Spleen (tissue), 13 donors: ENCODE results near the gene PLA2G2F. TPM values are rescaled to one million over a fixed set of nuclear protein-coding genes. Genes with fewer than 3 reads are reported as not detected.

Experiments
- DNase-seq: peaks from one replicate; pipeline ENCODE4 v3.0.0-alpha.2; 2020
- H3K27ac ChIP-seq, 8 donors: fragments of 200-600 bp; sonication (generic) in 7 of 8; 1 replicate in 4 of 8; 2 replicates in 4 of 8; pipeline versions ENCODE4 v1.5.0 to v1.8.0; 2016 to 2021; ENCODE audit warnings: inconsistent platforms in 4 of 8, mild to moderate bottlenecking in 4 of 8, moderate library complexity in 1 of 8
- H3K27me3 ChIP-seq, 7 donors: fragments of 200-600 bp; sonication (generic) in 6 of 7; replicated peaks in 1 of 7; 1 replicate in 4 of 7; 2 replicates in 3 of 7; pipeline versions ENCODE4 v1.5.0 to v1.8.0; 2016 to 2021; ENCODE audit warnings: inconsistent platforms in 3 of 7, mild to moderate bottlenecking in 1 of 7
- H3K36me3 ChIP-seq, 6 donors: fragments of 200-600 bp; sonication (generic) in 5 of 6; 1 replicate in 4 of 6; 2 replicates in 2 of 6; pipeline versions ENCODE4 v1.5.0 to v1.8.0; 2016 to 2021; ENCODE audit warnings: inconsistent platforms in 2 of 6
- H3K4me1 ChIP-seq, 6 donors: fragments of 200-600 bp; sonication (generic) in 5 of 6; 1 replicate in 3 of 6; 2 replicates in 3 of 6; pipeline versions ENCODE4 v1.5.0 to v1.8.0; 2016 to 2021; ENCODE audit warnings: inconsistent platforms in 3 of 6
- H3K4me3 ChIP-seq, 8 donors: fragments of 200-600 bp; sonication (generic) in 7 of 8; 1 replicate in 4 of 8; 2 replicates in 4 of 8; pipeline versions ENCODE4 v1.5.0 to v1.8.0; 2016 to 2021; ENCODE audit warnings: inconsistent platforms in 4 of 8, mild to moderate bottlenecking in 4 of 8, moderate library complexity in 2 of 8
- H3K9me3 ChIP-seq, 8 donors: fragments of 200-600 bp; sonication (generic) in 7 of 8; 1 replicate in 4 of 8; 2 replicates in 4 of 8; pipeline versions ENCODE4 v1.5.0 to v1.8.0; 2016 to 2021; ENCODE audit warnings: inconsistent platforms in 4 of 8
- POLR2A ChIP-seq, 3 donors: fragments of 450-650 bp; IDR thresholded peaks; one replicate each; pipeline ENCODE4 v1.5.1; 2017; ENCODE audit warnings: antibody characterized with exemption in 3 of 3, mild to moderate bottlenecking in 1 of 3
- POLR2AphosphoS5 ChIP-seq, 3 donors: sonication (generic); formaldehyde crosslinking; IDR thresholded peaks; one replicate each; pipeline ENCODE4 v1.5.1; 2017; ENCODE audit warnings: antibody characterized with exemption in 3 of 3
- WGBS, 5 donors: extraction: QIAGEN DNeasy Blood & Tissue Kit in 3 of 5; methylation state at CpG; one replicate each; pipeline versions ENCODE4 v1.1.5 to v1.1.7; 2013 to 2018; 5-methylcytosine and 5-hydroxymethylcytosine counted together
- intact Hi-C: fragments of 100-400 bp; cut with DNase I; formaldehyde crosslinking; loops from one replicate; pipeline ENCODE4 v1.15.0; 2023; ENCODE audit warnings: low total_unique reads
- long read RNA-seq, 2 donors: transcript quantifications; one replicate each; lab custom pipeline, GENCODE V29; 2026
- polyA plus RNA-seq, 3 donors: library from polyadenylated mRNA; stranded (reverse); fragments of 200-250 nt; gene quantifications; one replicate each; pipeline ENCODE4 v1.2.1, GENCODE V29; 2013
- total RNA-seq, 7 donors: library from RNA; depleted of rRNA in 3 of 7; stranded (reverse); fragments of >200 nt in 3 of 7; fragmentation: NEBNext Ultra II Directional in 4 of 7; extraction: Animal tissue kit (Norgen Biotek cat#: 25700) in 4 of 7; gene quantifications; one replicate each; pipeline versions ENCODE4 v1.1.0 to v1.2.1, GENCODE V29; 2016 to 2021
- TF ChIP-seq, protein P1 (sequence below), 11 experiments: fragments of 200-600 bp in 7 of 11; fragments of 450-650 bp in 4 of 11; sonication (generic) in 4 of 11; IDR thresholded peaks in 8 of 11; conservative IDR thresholded peaks in 3 of 11; 1 replicate in 7 of 11; 2 replicates in 4 of 11; pipeline versions ENCODE4 v1.4.0 to v1.8.0; 2016 to 2021; ENCODE audit warnings: antibody characterized with exemption in 11 of 11, inconsistent platforms in 4 of 11, mild to moderate bottlenecking in 1 of 11
- donor health status: healthy with polysubstance abuse.
- donor health status: DM: no; HTN: no; CAD: no; lungs with moderate emphysema.
- donor health status: DM: no; HTN: no; CAD: no.
- donor health status: Bipolar disorder and iron deficiency.
- donor health status: healthy.
- donor health status: DM: no; HTN: no; CAD: no.
- donor health status: DM: yes; HTN: yes; CAD: no.

Gene PLA2G2F, protein sequence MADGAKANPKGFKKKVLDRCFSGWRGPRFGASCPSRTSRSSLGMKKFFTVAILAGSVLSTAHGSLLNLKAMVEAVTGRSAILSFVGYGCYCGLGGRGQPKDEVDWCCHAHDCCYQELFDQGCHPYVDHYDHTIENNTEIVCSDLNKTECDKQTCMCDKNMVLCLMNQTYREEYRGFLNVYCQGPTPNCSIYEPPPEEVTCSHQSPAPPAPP
- total RNA-seq (not detected), polyA plus RNA-seq (not detected)
- long read RNA-seq, donor 1: 0 reads
- long read RNA-seq, donor 2: 0 reads

DNA sequence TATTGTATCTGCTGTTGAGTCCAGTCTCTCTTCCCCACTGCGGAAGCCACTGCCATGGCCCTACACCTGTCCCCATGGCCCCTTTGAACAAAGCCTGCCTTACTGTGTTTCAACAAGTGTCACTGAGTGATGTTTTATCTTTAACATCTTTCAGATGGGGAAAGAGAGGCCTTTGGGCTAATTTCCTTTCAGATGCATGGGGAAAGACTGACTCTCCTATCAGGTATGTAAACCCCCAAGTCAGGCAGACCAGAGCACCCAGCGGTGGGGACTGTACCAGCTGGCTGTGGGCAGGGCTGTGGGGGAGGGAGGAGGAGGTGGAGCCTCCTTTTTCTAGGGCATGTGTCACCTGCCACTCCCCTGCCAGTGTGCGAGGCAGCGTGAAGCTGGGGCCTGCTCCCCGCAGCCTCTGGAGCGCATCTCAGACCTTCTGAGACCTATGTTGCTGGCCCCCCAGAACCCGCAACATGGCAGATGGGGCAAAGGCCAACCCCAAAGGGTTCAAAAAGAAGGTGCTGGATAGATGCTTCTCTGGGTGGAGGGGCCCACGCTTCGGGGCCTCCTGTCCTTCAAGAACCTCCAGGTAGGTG lies at the start of gene PLA2G2F:
TSS of gene PLA2G2F (plus strand) at position 363 of the 590 bp plus-strand sequence. CDS start at position 468, 105 bp downstream.
- DNase-seq: no peak
- H3K27me3 ChIP-seq: no peaks in the 10 kb centered on the region
- H3K4me3 ChIP-seq: no peak within 1 kb of the TSS
- TF ChIP-seq POLR2AphosphoS5 (IDR thresholded peaks at IDR 0.05) (no peak), POLR2A (IDR thresholded peaks at IDR 0.05) (no peak)
- TF ChIP-seq, protein P1, sequence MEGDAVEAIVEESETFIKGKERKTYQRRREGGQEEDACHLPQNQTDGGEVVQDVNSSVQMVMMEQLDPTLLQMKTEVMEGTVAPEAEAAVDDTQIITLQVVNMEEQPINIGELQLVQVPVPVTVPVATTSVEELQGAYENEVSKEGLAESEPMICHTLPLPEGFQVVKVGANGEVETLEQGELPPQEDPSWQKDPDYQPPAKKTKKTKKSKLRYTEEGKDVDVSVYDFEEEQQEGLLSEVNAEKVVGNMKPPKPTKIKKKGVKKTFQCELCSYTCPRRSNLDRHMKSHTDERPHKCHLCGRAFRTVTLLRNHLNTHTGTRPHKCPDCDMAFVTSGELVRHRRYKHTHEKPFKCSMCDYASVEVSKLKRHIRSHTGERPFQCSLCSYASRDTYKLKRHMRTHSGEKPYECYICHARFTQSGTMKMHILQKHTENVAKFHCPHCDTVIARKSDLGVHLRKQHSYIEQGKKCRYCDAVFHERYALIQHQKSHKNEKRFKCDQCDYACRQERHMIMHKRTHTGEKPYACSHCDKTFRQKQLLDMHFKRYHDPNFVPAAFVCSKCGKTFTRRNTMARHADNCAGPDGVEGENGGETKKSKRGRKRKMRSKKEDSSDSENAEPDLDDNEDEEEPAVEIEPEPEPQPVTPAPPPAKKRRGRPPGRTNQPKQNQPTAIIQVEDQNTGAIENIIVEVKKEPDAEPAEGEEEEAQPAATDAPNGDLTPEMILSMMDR (IDR thresholded peaks at IDR 0.05 in 8 of 11, conservative IDR thresholded peaks at IDR 0.05 in 3 of 11): no peak
- 82 to 94% (median 90%) methylated on average over 2 to 9 of the region's 9 CpGs for WGBS, 5 donors
- H3K4me1 ChIP-seq: peaks cover 0 to 8% (median 0%) of the 10 kb centered on the region in 6 donors
- no peaks in the 10 kb centered on the region for H3K36me3 ChIP-seq
- no peaks in the 10 kb centered on the region for H3K9me3 ChIP-seq
- no peak within 1 kb of the TSS for H3K27ac ChIP-seq
- intact Hi-C loops: no loop called here

DNA sequence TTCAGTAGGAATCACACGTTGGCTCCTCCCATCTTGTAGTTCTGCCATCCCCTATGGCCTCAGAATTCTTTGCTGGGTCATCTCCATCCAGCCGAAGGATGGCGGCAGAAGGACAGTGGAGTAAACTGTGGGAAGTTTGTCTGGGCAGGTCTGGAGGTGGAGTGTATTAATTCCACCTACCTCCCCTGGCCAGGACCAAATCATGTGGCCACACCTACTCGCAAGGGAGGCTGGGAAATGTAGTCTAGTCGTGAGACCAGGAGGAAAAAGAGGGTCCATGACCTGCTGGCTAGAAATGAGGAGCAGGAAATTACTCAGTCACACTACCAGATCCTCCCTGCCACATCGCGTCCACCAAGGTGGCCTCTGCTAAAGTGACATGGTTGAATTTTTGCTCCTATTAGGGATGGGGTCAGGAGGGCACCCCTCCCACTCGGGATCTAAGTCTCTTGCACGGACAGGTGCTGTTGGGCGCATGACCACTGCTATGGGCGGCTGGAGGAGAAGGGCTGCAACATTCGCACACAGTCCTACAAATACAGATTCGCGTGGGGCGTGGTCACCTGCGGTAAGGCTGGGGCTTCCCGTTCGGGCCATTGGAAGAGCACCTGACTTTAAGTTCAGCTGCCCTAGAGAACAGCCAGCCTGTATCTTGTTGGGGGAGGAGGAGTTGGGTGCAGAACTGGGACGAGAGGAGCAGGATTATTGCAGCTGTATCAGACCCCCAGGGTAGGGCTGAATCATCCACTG lies 49.6 kb upstream of the PLA2G2F start:
- intact Hi-C loops: no loop called here

DNA sequence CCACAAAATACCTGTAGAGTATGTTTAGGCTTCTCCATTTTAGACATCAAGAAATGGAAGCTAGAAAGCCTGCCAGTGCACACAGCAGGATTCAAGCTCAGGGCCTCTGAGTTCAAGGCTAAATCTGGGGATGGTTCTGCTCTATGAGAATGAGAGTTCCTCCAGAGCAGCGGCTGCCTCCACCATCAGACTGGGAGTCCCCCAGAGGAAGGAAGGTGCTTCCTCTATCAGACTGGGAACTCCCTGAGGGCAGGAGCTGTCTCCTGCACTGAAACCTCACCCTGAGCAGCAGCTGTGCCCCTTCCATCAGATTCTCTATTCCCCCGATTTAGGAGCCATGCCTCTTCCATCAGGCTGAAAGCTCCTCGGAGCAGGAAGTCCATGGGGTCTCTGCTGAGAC lies 49.0 kb upstream of the PLA2G2F start:
- no peaks in the 10 kb centered on the region for H3K36me3 ChIP-seq
- WGBS, 5 donors: 60 to 84% (median 81%) methylated on average over 3 of the region's 3 CpGs
- H3K4me1 ChIP-seq: no peaks in the 10 kb centered on the region
- no peaks in the 10 kb centered on the region for H3K27me3 ChIP-seq
- H3K9me3 ChIP-seq: no peaks in the 10 kb centered on the region
- intact Hi-C loops: no loop called here
- no peak overlapping the region for H3K4me3 ChIP-seq
- no peak for DNase-seq
- TF ChIP-seq, protein P1 (IDR thresholded peaks at IDR 0.05 in 8 of 11, conservative IDR thresholded peaks at IDR 0.05 in 3 of 11): no peak
- TF ChIP-seq POLR2AphosphoS5 (IDR thresholded peaks at IDR 0.05): no peak
- no peak for TF ChIP-seq POLR2A (IDR thresholded peaks at IDR 0.05)
- no peak overlapping the region for H3K27ac ChIP-seq

More for the DNA sequence above, 49.6 kb upstream of the PLA2G2F start:
- no peaks in the 10 kb centered on the region for H3K4me1 ChIP-seq
- no peak for DNase-seq
- H3K9me3 ChIP-seq: no peaks in the 10 kb centered on the region
- 85 to 90% (median 86%) methylated on average over 19 of the region's 19 CpGs for WGBS, 5 donors
- H3K27ac ChIP-seq: no peak overlapping the region
- H3K4me3 ChIP-seq: no peak overlapping the region
- H3K36me3 ChIP-seq: no peaks in the 10 kb centered on the region
- no peaks in the 10 kb centered on the region for H3K27me3 ChIP-seq
- TF ChIP-seq, protein P1 (IDR thresholded peaks at IDR 0.05 in 8 of 11, conservative IDR thresholded peaks at IDR 0.05 in 3 of 11): no peak
- no peak for TF ChIP-seq POLR2AphosphoS5 (IDR thresholded peaks at IDR 0.05)
- no peak for TF ChIP-seq POLR2A (IDR thresholded peaks at IDR 0.05)

DNA sequence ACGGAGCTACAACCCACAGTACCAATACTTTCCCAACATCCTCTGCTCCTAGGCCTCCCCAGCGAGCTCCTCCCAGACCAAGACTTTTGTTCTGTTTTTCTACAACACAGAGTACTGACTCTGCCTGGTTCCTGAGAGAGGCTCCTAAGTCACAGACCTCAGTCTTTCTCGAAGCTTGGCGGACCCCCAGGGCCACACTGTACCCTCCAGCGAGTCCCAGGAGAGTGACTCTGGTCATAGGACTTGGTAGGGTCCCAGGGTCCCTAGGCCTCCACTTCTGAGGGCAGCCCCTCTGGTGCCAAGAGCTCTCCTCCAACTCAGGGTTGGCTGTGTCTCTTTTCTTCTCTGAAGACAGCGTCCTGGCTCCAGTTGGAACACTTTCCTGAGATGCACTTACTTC lies 48.5 kb upstream of the PLA2G2F start:
- TF ChIP-seq POLR2AphosphoS5 (IDR thresholded peaks at IDR 0.05) (no peak), POLR2A (IDR thresholded peaks at IDR 0.05) (no peak)
- TF ChIP-seq, protein P1 (IDR thresholded peaks at IDR 0.05 in 8 of 11, conservative IDR thresholded peaks at IDR 0.05 in 3 of 11): no peak
- no peaks in the 10 kb centered on the region for H3K4me1 ChIP-seq
- 78 to 90% (median 83%) methylated on average over 6 of the region's 6 CpGs for WGBS, 5 donors
- no peak overlapping the region for H3K27ac ChIP-seq
- DNase-seq: no peak
- no peaks in the 10 kb centered on the region for H3K36me3 ChIP-seq
- intact Hi-C loops: no loop called here
- H3K9me3 ChIP-seq: no peaks in the 10 kb centered on the region
- H3K4me3 ChIP-seq: no peak overlapping the region
- H3K27me3 ChIP-seq: no peaks in the 10 kb centered on the region
